Neural progenitor cell (in vitro differentiated cells): ENCODE measurements around the gene MOV10L1.

ENCODE experiments used
- EZH2 ChIP-seq: fragments of 200-600 bp; sonication (generic); IDR thresholded peaks from 2 replicates; pipeline ENCODE4 v1.6.1; 2017; ENCODE audit warnings: antibody characterized with exemption, mild to moderate bottlenecking, moderate library complexity
- EZH2phosphoT487 ChIP-seq: fragments of 200-600 bp; sonication (generic); IDR thresholded peaks from 2 replicates; pipeline ENCODE4 v1.6.1; 2017; ENCODE audit warnings: antibody characterized with exemption
- TF ChIP-seq, protein P1 (sequence below): fragments of 200-600 bp; sonication (generic); IDR thresholded peaks from 2 replicates; pipeline ENCODE4 v1.5.1; 2017; ENCODE audit warnings: antibody characterized with exemption, mild to moderate bottlenecking

DNA sequence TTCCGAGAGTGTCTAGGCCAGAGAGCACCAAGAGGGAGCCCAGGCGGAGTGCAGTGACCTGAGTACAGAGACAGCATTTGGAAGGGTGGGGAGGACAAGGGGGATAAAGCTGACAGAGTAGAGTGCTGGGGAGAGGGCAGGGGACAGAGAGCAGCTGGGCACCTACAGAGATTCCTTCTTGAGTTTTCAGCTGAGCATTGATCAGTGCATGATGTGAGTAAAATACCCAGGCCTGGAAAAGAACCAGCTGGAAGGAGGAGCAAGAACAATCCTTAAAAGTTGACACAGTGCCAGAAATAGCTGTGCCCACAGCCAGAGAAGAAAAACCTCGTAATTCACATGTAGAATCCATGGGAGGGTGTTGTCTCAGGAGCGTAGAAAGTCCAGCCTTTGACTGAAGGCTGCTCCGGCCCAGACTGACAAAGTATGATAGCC lies 46.8 kb downstream of the MOV10L1 start:
- TF ChIP-seq, protein P1, sequence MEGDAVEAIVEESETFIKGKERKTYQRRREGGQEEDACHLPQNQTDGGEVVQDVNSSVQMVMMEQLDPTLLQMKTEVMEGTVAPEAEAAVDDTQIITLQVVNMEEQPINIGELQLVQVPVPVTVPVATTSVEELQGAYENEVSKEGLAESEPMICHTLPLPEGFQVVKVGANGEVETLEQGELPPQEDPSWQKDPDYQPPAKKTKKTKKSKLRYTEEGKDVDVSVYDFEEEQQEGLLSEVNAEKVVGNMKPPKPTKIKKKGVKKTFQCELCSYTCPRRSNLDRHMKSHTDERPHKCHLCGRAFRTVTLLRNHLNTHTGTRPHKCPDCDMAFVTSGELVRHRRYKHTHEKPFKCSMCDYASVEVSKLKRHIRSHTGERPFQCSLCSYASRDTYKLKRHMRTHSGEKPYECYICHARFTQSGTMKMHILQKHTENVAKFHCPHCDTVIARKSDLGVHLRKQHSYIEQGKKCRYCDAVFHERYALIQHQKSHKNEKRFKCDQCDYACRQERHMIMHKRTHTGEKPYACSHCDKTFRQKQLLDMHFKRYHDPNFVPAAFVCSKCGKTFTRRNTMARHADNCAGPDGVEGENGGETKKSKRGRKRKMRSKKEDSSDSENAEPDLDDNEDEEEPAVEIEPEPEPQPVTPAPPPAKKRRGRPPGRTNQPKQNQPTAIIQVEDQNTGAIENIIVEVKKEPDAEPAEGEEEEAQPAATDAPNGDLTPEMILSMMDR = no peak
- TF ChIP-seq EZH2 = no peak
- no peak for TF ChIP-seq EZH2phosphoT487
